Measurements from ENCODE around the gene MYO1D.

DNA sequence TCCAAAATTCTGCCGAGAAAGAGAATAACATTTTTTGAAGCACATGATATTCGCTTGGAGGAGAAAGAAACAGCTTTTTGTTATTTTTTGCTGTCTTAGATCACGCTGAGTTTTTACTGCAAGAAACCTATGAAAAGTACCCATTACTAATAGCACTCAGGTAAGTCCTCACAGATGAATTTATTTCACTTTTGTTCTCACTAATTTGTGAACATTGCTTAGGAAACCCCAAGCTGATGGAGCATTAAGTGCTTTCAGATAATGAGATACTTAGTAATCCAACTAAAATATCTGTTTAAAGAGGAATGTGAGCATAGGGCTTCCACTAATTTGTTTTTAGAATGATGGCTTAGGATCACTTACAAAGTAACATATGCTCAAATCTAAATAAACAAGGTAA, 45.7 kb downstream of the MYO1D start:
- TF ChIP-seq, protein P1, sequence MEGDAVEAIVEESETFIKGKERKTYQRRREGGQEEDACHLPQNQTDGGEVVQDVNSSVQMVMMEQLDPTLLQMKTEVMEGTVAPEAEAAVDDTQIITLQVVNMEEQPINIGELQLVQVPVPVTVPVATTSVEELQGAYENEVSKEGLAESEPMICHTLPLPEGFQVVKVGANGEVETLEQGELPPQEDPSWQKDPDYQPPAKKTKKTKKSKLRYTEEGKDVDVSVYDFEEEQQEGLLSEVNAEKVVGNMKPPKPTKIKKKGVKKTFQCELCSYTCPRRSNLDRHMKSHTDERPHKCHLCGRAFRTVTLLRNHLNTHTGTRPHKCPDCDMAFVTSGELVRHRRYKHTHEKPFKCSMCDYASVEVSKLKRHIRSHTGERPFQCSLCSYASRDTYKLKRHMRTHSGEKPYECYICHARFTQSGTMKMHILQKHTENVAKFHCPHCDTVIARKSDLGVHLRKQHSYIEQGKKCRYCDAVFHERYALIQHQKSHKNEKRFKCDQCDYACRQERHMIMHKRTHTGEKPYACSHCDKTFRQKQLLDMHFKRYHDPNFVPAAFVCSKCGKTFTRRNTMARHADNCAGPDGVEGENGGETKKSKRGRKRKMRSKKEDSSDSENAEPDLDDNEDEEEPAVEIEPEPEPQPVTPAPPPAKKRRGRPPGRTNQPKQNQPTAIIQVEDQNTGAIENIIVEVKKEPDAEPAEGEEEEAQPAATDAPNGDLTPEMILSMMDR (IDR thresholded peaks at IDR 0.05; ENCODE audit: insufficient read depth, low read depth, low read length), result no peak
- TF ChIP-seq EZH2 (IDR thresholded peaks at IDR 0.05; ENCODE audit: insufficient read depth, low read length), result no peak
